NCI-H128 (cell line): ENCODE data around the gene B4GALNT3.

Experiments used
- DNase-seq: peaks from one replicate; lab custom pipeline; 2025; ENCODE audit not compliant: unreplicated experiment; lab: John Stamatoyannopoulos, UW

The B4GALNT3 gene

DNA sequence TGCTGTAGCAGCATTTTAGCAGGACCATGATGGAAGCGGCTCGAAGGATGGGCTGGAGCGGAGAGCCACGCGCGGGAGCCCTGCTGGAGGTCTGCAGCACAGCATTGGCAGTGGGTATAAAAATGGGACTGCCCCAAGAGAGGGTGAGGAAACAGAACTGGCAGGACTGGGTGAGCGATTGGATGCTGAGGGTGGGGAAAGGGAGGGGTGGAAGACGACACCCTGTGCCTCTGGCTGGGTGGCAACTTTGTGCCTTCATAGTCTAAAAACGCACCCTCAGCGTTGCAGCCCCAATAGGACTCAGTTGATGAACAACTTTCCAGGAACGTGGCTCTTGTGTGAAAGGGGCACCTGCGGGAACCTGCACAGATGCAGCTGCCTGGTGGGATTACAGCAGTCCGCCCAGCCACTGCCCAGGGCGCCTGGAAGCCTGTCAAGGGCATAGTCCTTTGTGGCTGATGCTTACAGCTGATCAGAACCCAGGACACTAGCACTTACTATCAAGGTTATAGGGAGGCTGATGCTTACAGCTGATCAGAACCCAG is 130.5 kb downstream of the B4GALNT3 start:
- DNase-seq: no peak

- DNase-seq: no peak
Measured at GRCh38 chr12:591167-592023, 131.7 kb downstream of the B4GALNT3 start.

DNA sequence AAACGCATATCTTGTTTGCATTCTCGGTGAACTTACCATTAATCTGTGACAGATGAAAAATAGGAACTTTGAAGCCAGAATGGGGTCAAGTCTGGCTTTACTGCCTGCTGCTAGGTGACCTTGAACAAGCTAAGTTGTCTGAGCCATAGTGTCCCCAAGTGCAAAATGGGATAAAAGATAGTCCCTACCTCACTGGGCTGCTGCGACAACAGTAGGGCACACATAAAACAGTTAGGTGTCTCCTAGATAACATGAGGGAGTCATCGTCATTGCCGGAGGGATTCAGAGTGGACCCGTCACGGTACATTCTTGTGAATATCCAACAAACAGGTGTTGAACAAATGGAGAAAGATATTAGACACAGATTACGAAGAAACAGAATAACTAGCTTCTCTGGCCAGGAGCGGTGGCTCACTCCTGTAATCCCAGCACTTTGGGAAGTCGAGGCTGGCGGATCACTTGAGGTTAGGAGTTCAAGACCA is 132.3 kb downstream of the B4GALNT3 start:
- no peak for DNase-seq

DNA sequence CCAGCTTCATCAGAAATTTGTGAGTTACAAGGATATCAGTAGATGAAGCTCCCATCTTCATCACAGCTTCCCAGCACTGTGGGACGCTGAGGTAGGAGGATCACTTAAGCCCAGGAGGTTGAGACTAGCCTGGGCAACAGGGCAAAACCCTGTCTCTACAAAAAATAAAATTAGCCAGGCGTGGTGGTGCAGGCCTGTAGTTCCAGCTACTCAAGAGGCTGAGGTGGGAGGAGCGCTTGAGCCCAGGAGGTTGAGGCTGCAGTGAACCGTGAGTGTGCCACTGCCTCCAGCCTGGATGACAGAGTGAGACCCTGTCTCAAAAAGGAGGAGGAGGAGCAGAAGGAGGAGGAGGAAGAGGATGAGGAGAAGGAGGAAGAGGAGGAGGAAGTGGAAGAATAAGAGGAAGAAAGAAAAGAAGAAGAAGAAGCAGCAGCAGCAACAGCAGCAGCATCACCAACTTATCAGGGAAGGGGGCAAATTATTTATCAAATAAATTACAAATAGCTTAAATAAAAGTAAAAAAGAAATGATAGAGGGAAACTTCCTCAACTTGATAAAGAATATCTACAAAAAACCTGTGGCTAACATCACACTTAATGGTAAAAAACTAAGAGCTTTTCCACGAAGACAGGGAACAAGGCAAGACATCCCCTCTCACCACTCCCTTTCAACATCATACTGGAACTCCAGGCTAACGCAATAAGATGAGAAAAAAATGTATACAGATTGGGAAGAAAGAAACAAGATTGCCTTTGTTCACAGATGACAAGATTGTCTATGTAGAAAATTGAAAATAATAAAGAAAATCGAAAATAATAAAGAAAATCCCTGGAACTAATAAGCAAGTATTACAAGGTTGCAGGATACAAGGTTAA is 133.9 kb downstream of the B4GALNT3 start:
- DNase-seq: no peak

DNA sequence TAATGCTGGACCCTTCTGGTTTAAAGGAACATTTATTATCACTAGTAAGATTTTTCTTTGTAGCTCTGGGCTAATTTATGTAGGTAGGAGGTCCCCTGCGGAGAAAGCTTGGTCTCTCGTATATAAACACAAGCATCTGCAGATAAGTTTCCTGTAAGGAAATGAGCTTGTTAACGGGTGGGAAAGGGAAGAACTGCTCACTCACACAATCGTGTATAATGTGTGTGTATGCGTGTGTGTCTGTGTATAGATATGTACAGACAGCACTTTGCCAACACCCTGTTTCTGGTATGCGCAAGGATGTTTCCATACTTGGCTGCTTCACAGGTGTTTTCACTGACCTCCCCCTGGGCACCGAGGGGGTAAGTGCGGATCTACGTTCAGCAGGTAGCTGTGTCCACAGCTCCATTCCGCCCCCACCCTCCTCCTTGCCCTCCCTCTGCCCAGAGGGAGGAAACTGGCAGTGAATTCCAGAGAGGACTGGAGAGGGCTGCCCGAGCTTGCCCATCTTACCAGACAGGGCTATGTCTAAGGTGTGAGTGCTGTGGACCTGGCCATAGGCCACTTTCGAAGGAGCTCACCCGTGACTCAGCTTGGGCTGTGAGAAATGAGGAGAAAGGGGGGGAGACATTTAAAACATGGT is 138.3 kb downstream of the B4GALNT3 start:
- no peak for DNase-seq

DNA sequence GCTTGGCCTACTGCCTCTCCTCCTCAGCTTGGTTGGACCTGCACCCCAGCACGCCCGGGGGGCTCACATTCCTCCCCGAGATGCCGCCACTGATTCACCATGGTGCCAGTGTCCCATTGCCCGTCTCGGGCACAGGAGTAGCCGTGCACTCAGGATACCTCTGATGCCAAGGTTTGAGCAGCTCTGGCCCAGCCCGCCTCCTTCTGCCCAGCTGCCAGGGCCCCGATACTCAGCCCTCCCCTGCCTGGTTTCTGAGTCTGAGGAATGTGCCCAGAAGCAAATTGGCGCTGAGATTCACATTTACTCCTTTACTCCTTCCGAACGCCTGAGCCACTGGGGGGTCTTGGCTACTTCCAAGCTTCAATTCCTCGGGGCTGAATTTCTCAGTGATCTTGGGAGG is 140.0 kb downstream of the B4GALNT3 start:
- DNase-seq: no peak

DNA sequence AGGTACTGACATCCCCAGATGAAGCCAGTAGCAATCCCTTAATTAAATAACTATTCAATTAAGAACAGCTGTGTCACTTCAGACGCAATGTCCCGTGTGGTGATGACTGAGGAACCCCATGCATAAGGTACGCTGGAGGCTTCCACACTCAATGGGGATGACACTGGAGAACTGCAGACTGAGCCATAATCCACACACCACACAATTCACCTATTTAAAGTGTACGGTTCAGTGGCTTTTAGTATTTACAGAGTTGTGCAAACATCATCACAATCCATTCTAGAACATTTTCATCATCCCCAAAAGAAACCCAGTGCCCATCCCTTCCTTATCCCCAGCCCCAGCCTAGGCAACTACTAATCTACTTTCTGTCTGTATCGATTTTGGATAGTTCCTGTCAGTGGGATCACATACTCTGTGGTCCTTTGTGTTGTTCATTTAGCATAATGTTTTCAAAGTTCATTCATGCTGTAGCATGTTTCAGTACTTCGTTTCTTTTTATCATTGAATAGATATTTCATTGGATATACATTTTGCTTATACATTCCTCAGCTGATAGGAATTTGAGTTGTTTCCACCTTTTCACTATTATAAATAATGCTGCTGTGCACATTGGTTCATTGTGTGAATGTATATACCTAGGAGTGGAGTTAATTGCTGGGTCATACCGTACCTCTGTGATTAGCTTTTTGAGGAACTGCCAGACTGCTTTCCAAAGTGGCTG is 142.4 kb downstream of the B4GALNT3 start:
- DNase-seq: no peak

- no peak for DNase-seq
Measured at GRCh38 chr12:602700-603068, 142.9 kb downstream of the B4GALNT3 start.

GRCh38 chr12:604956-605355 is 145.2 kb downstream of the B4GALNT3 start:
- no peak for DNase-seq

DNA sequence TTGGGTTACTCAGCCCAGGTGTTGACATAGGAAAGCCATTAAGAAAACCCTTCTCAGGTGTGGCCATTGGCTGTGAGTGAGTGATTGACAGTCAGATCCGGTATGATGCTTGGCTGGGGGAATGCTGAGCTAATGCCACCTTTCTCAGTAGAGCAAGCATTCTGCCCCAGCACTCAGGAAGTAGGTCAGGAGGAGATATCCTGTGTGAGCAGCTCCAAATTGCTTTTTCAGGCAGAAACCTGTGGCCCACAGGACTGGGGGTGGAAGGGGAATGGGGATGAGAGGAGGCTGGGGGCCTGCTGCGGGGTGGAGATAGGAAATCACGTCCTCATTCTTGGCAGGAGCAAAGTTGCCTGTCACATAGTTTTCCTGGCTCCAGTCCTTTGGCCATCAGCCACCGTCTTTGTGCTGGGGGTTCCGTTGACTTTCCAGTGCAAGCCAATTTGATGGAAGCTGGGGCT is 147.8 kb downstream of the B4GALNT3 start:
- DNase-seq: no peak

DNA sequence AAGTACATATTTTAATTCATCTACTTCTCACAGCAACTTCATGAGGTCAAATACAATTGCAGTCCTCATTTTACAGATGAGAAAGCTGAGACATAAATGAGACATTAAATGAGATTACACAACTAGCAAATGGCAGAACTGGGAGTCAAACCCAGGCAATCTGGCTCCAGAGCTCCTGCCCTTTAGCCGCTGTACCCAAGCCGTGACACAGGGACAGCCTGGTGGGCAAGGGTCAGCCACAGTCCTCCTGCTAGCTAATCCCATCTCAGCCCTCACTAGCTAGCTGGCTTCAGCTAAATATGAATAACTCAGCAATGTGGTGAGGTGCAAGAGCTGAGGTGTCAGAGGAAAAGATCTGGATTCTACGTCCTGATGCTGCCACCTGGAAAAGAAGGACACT is 148.7 kb downstream of the B4GALNT3 start:
- DNase-seq: no peak

DNA sequence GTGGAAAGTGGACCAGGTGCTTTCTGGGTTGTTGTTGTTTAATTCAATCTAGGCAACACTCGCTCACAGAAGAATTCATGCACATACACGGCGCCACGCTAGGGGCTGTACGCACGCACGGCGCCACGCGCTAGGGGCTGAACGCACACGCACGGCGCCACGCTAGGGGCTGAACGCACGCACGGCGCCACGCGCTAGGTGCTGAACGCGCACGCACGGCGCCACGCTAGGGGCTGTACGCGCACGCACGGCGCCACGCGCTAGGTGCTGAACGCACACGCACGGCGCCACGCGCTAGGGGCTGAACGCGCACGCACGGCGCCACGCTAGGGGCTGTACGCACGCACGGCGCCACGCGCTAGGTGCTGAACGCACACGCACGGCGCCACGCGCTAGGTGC is 149.2 kb downstream of the B4GALNT3 start:
- no peak for DNase-seq

DNA sequence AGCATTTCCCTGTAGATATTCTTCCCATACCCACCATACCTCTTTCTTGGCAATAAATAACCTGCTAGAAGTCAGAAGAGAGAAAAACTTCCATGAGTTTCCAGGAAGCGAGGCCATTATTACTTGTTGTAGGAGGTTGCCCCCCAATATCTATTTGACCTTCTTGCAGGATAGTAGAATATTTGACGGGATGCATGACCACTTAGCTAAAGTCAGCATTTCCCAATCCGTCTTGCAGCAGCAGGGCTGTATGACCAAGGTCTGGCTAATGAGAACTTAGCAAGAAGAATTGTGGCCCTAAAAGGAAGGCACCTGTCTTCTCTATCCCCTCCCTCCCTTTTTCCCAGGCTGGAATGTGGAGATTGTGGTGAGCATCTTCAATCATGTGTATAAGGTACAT is 152.0 kb downstream of the B4GALNT3 start:
- DNase-seq: no peak

GRCh38 chr12:612293-612692 is 152.6 kb downstream of the B4GALNT3 start:
- no peak for DNase-seq

GRCh38 chr12:612886-613285 is 153.1 kb downstream of the B4GALNT3 start:
- DNase-seq: no peak
